Nephron (organoid): ENCODE data around the gene SCN2B.

Experiments
- H3K27ac Mint-ChIP-seq, 3 experiments: 2 replicates each; pipeline ENCODE4 v1.8.0; 2020; ENCODE audit warnings: mixed read lengths in 3 of 3, mild to moderate bottlenecking in 2 of 3, moderate library complexity in 1 of 3
- H3K27me3 Mint-ChIP-seq: 2 replicates; pipeline ENCODE4 v1.8.0; 2021; ENCODE audit warnings: low read depth, mild to moderate bottlenecking, moderate library complexity, mixed read lengths
- H3K36me3 Mint-ChIP-seq: 2 replicates; pipeline ENCODE4 v1.8.0; 2020; ENCODE audit warnings: low read depth, mixed read lengths
- H3K4me1 Mint-ChIP-seq: 2 replicates; pipeline ENCODE4 v1.8.0; 2020; ENCODE audit warnings: mixed read lengths
- H3K4me3 Mint-ChIP-seq, 3 experiments: 2 replicates each; pipeline ENCODE4 v1.8.0; 2020; ENCODE audit warnings: mild to moderate bottlenecking in 3 of 3, mixed read lengths in 3 of 3, moderate library complexity in 2 of 3
- H3K9me3 Mint-ChIP-seq: 2 replicates; pipeline ENCODE4 v1.8.0; 2020; ENCODE audit warnings: mixed read lengths
- TF ChIP-seq, protein P1 (sequence below), 3 experiments: fragments of 200-600 bp; sonication (generic); IDR thresholded peaks; one replicate each; pipeline ENCODE4 v1.5.0; 2021; ENCODE audit warnings: antibody characterized with exemption in 3 of 3; ENCODE audit not compliant: unreplicated experiment in 3 of 3

The SCN2B gene

DNA sequence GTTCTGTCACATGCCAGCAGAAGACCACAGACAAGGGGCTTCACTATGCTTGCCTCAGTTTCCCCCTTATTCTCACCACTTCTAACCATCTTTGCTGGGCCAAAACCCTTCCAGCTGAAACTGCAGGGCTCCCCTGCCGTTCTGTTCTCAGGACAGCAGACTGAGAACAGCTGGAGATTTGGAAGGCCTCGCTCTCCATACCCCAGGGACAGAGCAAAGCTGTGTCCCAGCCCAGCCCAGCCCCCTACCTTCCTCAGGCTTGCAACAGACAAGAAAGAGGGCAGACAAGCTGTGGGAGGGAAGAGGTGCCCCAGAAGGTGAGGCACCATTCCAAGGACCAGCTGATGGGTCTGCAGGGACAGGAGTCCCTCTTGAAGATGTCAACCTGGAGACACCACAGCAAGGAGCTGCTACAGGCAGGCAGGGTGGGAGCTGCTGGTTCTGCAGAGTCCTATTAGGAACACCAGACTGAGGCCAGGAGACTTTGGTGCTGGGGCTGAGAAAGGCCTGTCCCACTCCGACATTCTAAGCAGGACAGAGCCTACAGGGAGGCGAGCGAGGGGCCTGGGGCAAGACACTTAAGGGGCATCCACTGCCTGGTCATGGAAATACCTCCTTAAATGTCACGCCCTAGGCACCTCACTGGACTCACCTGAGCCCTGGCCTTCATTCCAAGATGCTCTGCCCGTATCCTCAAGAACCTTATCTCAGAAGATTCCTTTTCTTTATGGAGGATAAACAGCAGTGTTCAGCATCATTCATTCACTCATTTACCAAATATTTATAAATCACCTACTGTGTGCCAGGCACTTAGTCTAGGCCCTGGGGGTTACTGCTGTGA lies 6.9 kb downstream of the SCN2B start:
- TF ChIP-seq, protein P1, sequence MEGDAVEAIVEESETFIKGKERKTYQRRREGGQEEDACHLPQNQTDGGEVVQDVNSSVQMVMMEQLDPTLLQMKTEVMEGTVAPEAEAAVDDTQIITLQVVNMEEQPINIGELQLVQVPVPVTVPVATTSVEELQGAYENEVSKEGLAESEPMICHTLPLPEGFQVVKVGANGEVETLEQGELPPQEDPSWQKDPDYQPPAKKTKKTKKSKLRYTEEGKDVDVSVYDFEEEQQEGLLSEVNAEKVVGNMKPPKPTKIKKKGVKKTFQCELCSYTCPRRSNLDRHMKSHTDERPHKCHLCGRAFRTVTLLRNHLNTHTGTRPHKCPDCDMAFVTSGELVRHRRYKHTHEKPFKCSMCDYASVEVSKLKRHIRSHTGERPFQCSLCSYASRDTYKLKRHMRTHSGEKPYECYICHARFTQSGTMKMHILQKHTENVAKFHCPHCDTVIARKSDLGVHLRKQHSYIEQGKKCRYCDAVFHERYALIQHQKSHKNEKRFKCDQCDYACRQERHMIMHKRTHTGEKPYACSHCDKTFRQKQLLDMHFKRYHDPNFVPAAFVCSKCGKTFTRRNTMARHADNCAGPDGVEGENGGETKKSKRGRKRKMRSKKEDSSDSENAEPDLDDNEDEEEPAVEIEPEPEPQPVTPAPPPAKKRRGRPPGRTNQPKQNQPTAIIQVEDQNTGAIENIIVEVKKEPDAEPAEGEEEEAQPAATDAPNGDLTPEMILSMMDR (IDR thresholded peaks at IDR 0.05; ENCODE audit: unreplicated experiment in 3 of 3) = no peak
- H3K4me3 Mint-ChIP-seq = no peak overlapping the region
- H3K36me3 Mint-ChIP-seq = peaks cover 3% of the 10 kb centered on the region
- no peaks in the 10 kb centered on the region for H3K9me3 Mint-ChIP-seq
- H3K4me1 Mint-ChIP-seq = peaks cover 28% of the 10 kb centered on the region
- no peak overlapping the region for H3K27ac Mint-ChIP-seq
- peaks cover 62% of the 10 kb centered on the region for H3K27me3 Mint-ChIP-seq

GRCh38 chr11:118168751-118169150 lies 7.7 kb downstream of the SCN2B start:
- no peak overlapping the region for H3K27ac Mint-ChIP-seq

GRCh38 chr11:118168316-118168715 lies 8.1 kb downstream of the SCN2B start:
- TF ChIP-seq, protein P1 (IDR thresholded peaks at IDR 0.05; ENCODE audit: unreplicated experiment in 3 of 3) = no peak
- H3K9me3 Mint-ChIP-seq = no peaks in the 10 kb centered on the region
- peaks cover 58% of the 10 kb centered on the region for H3K27me3 Mint-ChIP-seq
- peaks cover 3% of the 10 kb centered on the region for H3K36me3 Mint-ChIP-seq
- no peak overlapping the region for H3K27ac Mint-ChIP-seq
- no peak overlapping the region for H3K4me3 Mint-ChIP-seq
- H3K4me1 Mint-ChIP-seq = peaks cover 25% of the 10 kb centered on the region

More at GRCh38 chr11:118168751-118169150, 7.7 kb downstream of the SCN2B start:
- H3K9me3 Mint-ChIP-seq = no peaks in the 10 kb centered on the region
- H3K27me3 Mint-ChIP-seq = peaks cover 61% of the 10 kb centered on the region
- peaks cover 3% of the 10 kb centered on the region for H3K36me3 Mint-ChIP-seq
- no peak overlapping the region for H3K4me3 Mint-ChIP-seq
- TF ChIP-seq, protein P1 (IDR thresholded peaks at IDR 0.05; ENCODE audit: unreplicated experiment in 3 of 3) = no peak
- peaks cover 25% of the 10 kb centered on the region for H3K4me1 Mint-ChIP-seq

DNA sequence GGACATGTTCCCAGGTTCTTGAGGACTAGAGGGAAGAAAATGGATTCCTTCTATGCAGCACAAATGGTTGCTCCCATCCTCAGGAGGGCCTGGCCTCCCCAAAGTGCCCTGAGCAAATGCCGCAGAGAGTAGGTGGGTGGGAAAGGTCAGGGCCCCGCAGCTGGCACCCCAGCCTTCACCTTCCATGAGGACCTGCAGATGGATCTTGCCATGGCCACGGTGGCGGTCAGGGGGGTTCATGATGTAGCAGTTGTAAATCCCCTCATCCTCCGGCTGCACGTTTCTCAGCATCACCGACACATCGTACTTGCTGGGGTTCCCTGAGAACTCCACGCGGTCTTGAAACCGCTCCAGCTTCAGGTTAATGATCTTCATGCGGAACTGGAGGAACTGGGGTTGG lies 8.5 kb downstream of the SCN2B start:
- Mint-ChIP-seq H3K36me3 (peaks cover 3% of the 10 kb centered on the region), H3K9me3 (no peaks in the 10 kb centered on the region), H3K27ac (no peak overlapping the region), H3K4me1 (peaks cover 25% of the 10 kb centered on the region), H3K4me3 (no peak overlapping the region), H3K27me3 (peaks cover 58% of the 10 kb centered on the region)
- TF ChIP-seq, protein P1 (IDR thresholded peaks at IDR 0.05; ENCODE audit: unreplicated experiment in 3 of 3) = no peak

DNA sequence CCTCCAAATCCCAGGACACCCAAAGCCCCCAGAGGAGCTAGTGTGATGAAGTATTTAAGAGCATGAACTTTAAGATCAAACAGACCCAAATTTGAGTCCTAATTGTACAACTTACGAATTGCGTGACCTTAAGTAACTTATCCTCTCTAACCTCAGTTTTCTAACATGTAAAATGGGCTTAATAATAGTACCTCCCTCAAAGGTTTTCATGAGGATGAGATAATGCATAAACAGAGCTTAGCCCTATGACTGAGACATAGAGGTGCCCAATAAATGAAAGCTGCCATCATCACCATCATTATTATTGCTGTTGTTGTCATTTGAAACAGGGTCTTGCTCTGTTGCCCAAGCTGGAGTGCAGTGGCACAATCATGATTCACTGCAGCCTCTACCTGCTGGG lies 9.2 kb downstream of the SCN2B start:
- TF ChIP-seq, protein P1 (IDR thresholded peaks at IDR 0.05; ENCODE audit: unreplicated experiment in 3 of 3) = no peak
- H3K27me3 Mint-ChIP-seq = peaks cover 61% of the 10 kb centered on the region
- H3K27ac Mint-ChIP-seq = no peak overlapping the region
- H3K36me3 Mint-ChIP-seq = peaks cover 3% of the 10 kb centered on the region
- H3K4me1 Mint-ChIP-seq = peaks cover 25% of the 10 kb centered on the region
- no peak overlapping the region for H3K4me3 Mint-ChIP-seq
- H3K9me3 Mint-ChIP-seq = no peaks in the 10 kb centered on the region

DNA sequence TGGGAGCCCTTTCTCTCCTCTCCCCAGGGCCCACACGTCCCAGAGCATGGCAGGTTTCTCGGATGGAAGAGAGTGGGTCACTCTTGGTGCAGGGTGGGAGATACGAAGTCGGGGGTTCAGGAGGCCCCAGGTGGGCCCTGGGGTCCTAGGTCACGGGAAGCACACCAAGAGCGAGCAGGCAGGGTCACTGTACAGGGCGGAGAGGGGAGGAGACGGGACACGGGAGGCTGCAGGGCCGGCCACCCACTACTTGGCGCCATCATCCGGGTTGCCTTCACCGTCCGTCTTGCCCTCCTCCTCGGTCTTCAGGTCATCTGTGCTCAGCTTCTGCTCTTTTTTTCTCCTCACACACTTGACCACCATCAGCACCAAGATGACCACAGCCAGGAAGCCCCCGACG lies 9.8 kb downstream of the SCN2B start:
- Mint-ChIP-seq H3K27me3 (peaks cover 62% of the 10 kb centered on the region), H3K27ac (no peak overlapping the region), H3K4me3 (no peak overlapping the region), H3K36me3 (peaks cover 3% of the 10 kb centered on the region), H3K9me3 (no peaks in the 10 kb centered on the region), H3K4me1 (peaks cover 20% of the 10 kb centered on the region)
- TF ChIP-seq, protein P1 (IDR thresholded peaks at IDR 0.05; ENCODE audit: unreplicated experiment in 3 of 3) = no peak
